Measurements from ENCODE around the gene PARP16. TPM values are rescaled to one million over a fixed set of nuclear protein-coding genes. Genes with fewer than 3 reads are reported as not detected.
A peak's percentile ranks its signal among the peaks of the same experiment; 100 is the strongest.

PARP16 gene
- total and polyA plus RNA-seq, 9 of the 15 experiments (the other 6 are each of a cell fraction or from before 2014, with no cell fraction given): 3.0 to 9.9 (median 5.8) TPM

DNA sequence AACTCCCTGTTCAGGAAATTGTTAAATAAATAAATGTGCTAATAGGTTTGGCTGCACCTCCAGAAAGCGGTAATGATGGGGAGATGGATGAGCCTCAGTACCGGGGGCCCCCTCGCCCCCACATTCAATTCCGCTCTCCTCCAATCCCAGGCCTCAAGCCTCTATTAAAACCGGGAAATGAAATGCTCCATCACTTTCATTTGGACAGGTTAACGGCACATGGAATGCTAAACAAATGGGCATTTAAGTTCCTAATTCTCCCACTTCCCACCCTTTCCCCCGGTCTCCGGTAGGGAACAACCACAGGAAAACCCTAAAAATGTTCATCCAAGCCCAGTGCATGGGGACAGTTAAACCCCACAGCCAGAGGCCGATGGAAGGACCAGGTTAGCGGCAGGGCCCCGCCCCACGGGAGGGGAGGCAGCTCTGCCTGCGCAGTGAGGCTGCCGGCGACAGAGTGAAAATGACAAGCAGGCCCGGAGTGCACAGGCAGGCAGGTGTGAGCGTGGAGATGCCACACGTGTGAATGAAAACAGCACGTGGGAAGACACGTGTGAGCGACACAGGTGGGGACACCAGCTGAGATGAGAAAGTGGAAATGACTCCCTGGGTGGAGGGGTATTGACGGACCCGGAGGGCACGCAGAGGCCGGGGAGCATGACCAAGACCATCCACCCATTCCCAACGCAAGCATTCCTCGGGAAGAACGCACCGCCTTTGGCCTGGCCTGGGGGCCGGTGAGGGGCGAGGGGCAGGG is 45.9 kb upstream of the PARP16 start:
- no peak for FAIRE-seq
- ChIA-PET POLR2A (interaction anchor here (0.6 to 3.6 kb wide), 4 partner anchors 10 to 27 kb away, joined by 3 to 20 read pairs (median 5); partner anchors contain the start of gene RNU5B-1), CTCF (ENCODE audit: low intra/inter-chr PET ratio) (no interaction called here)
- TF ChIP-seq RAD51 (IDR thresholded peaks at IDR 0.05; ENCODE audit: borderline replicate concordance, low read depth) (no peak), MAX (CRISPR knock-in tag; IDR thresholded peaks at IDR 0.05) (peak; percentile 33; the same call in 1 of the 2 replicates), MIER1 (IDR thresholded peaks at IDR 0.05; ENCODE audit: low read depth) (no peak), NRF1 (conservative IDR thresholded peaks at IDR 0.05 in 1 of 2, IDR thresholded peaks at IDR 0.05 in 1 of 2) (peak; percentile 53 to 67), SIRT6 (IDR thresholded peaks at IDR 0.05; ENCODE audit: low read depth, low read length) (no peak), ERF (CRISPR knock-in tag; IDR thresholded peaks at IDR 0.05) (no peak), BHLHE40 (IDR thresholded peaks at IDR 0.05; ENCODE audit: low read length) (0 out of 2 replicates have a peak, but pooled peaks have one; percentile 12)
- Histone ChIP-seq H3K9me1 (ENCODE audit: control insufficient read depth, insufficient read depth, low read length) (no peaks in the 10 kb centered on the region), H3K4me3 (no peak overlapping the region), H4K20me1 (replicated peaks; ENCODE audit: control insufficient read depth, insufficient read depth, low read length) (peaks cover 9% of the 10 kb centered on the region; the same call in 1 of the 2 replicates), H3K27ac (ENCODE audit: extremely low read depth, low read depth, low read length) (no peak overlapping the region), H3K27me3 (ENCODE audit: control insufficient read depth in 2 of 2, insufficient read depth in 2 of 2, low read length in 2 of 2) (peaks cover 49 to 82% of the 10 kb centered on the region in 2 experiments), H3K9me3 (replicated peaks; ENCODE audit: control insufficient read depth, insufficient read depth, low read depth, low read length) (no peaks in the 10 kb centered on the region), H3K4me1 (replicated peaks in 1 of 2; ENCODE audit: control insufficient read depth in 2 of 2, insufficient read depth in 2 of 2, low read length in 2 of 2) (peaks cover 0 to 35% of the 10 kb centered on the region in 2 experiments; a peak in 2 of 5 replicates), H3K4me2 (ENCODE audit: insufficient read depth, low read length) (no peak overlapping the region), H3K9ac (ENCODE audit: insufficient read depth in 1 of 2, low read depth in 2 of 2, low read length in 2 of 2) (peak overlapping the region in 1 of 2 experiments; percentile 64; a peak in 2 of 4 replicates), H3K36me3 (ENCODE audit: control insufficient read depth, insufficient read depth, low read length) (no peaks in the 10 kb centered on the region), H2AFZ (ENCODE audit: low read depth, low read length) (no peak overlapping the region), H3K79me2 (ENCODE audit: control insufficient read depth, insufficient read depth, low read length) (no peaks in the 10 kb centered on the region)
- peak; percentile 59 for ATAC-seq
- DNase-seq (ENCODE audit: extremely low read depth in 1 of 4, low spot score in 3 of 4): no peak
- intact Hi-C loops (cut with micrococcal nuclease): no loop called here
- WGBS (ENCODE audit: insufficient coverage, low coverage, missing lambda C conversion rate): 2% methylated on average over 22 of the region's 31 CpGs
- BruUV-seq (replicated peaks): no TSS peak
- in situ Hi-C loops (cut with MboI): no loop called here

Data from K562 (cell line).